COLO668 (cell line): Measurements from ENCODE around the gene CACNB2.

ENCODE experiments used
- DNase-seq: peaks from one replicate; lab custom pipeline; 2025; ENCODE audit not compliant: unreplicated experiment; lab: John Stamatoyannopoulos, UW

The CACNB2 gene

GRCh38 chr10:18381679-18382078, 241.5 kb downstream of the CACNB2 start:
- no peak for DNase-seq

- DNase-seq: no peak
Measured at GRCh38 chr10:18397906-18398305, 257.7 kb downstream of the CACNB2 start.

GRCh38 chr10:18399158-18399557, 258.9 kb downstream of the CACNB2 start:
- no peak for DNase-seq

GRCh38 chr10:18400201-18400905, 260.1 kb downstream of the CACNB2 start:
- no peak for DNase-seq

- no peak for DNase-seq
Measured at GRCh38 chr10:18400906-18401245, 260.7 kb downstream of the CACNB2 start.

GRCh38 chr10:18401416-18402195, 261.4 kb downstream of the CACNB2 start:
- DNase-seq: no peak

- no peak for DNase-seq
Measured at GRCh38 chr10:18402853-18403252, 262.6 kb downstream of the CACNB2 start.

- no peak for DNase-seq
Measured at GRCh38 chr10:18404530-18404929, 264.3 kb downstream of the CACNB2 start.

- DNase-seq: no peak
Measured at GRCh38 chr10:18406136-18406535, 265.9 kb downstream of the CACNB2 start.

GRCh38 chr10:18409599-18410397, 269.6 kb downstream of the CACNB2 start:
- DNase-seq: no peak

- no peak for DNase-seq
Measured at GRCh38 chr10:18414061-18414460, 273.8 kb downstream of the CACNB2 start.

GRCh38 chr10:18417950-18418527, 277.8 kb downstream of the CACNB2 start:
- no peak for DNase-seq

- DNase-seq: no peak
Measured at GRCh38 chr10:18418541-18419215, 278.5 kb downstream of the CACNB2 start.

- DNase-seq: no peak
Measured at GRCh38 chr10:18419945-18420344, 279.7 kb downstream of the CACNB2 start.

GRCh38 chr10:18421726-18422293, 281.6 kb downstream of the CACNB2 start:
- no peak for DNase-seq

- DNase-seq: no peak
Measured at GRCh38 chr10:18423058-18423637, 282.9 kb downstream of the CACNB2 start.

- DNase-seq: no peak
Measured at GRCh38 chr10:18424200-18424599, 284.0 kb downstream of the CACNB2 start.

GRCh38 chr10:18429335-18429734, 289.1 kb downstream of the CACNB2 start:
- no peak for DNase-seq

- DNase-seq: no peak
Measured at GRCh38 chr10:18436902-18437301, 296.7 kb downstream of the CACNB2 start.

GRCh38 chr10:18437486-18437885, 297.3 kb downstream of the CACNB2 start:
- DNase-seq: no peak
